ENCODE measurements around the gene ST8SIA1. TPM values are rescaled to one million over a fixed set of nuclear protein-coding genes. Genes with fewer than 3 reads are reported as not detected.
A peak's percentile ranks its signal among the peaks of the same experiment; 100 is the strongest.

The ST8SIA1 gene
- total RNA-seq, 4 donors from 2014 or later = 2.6 to 9.5 (median 7.3) TPM

- intact Hi-C loops (cut with DNase I; ENCODE audit: low total_unique reads) = no loop called here
- TF ChIP-seq POLR2A (IDR thresholded peaks at IDR 0.05) (no peak), CTCF (IDR thresholded peaks at IDR 0.05) (no peak)
- WGBS, 2 donors = 77 to 83% methylated on average over 4 of the region's 4 CpGs
These were observed 16.3 kb downstream of the ST8SIA1 start for GRCh38 chr12:22318108-22318737.

GRCh38 chr12:22313963-22314330, 20.6 kb downstream of the ST8SIA1 start:
- no peak for DNase-seq (ENCODE audit: low spot score in 2 of 2)
- WGBS, 2 donors = 86 to 91% methylated on average over 2 of the region's 2 CpGs
- no peak overlapping the region for H3K4me3 ChIP-seq (ENCODE audit: low read depth, poor library complexity, severe bottlenecking)
- intact Hi-C loops (cut with DNase I; ENCODE audit: low total_unique reads) = no loop called here
- TF ChIP-seq CTCF (IDR thresholded peaks at IDR 0.05) (no peak), POLR2A (IDR thresholded peaks at IDR 0.05) (no peak)

More at GRCh38 chr12:22318108-22318737, 16.3 kb downstream of the ST8SIA1 start:
- DNase-seq (ENCODE audit: low spot score in 2 of 2) = no peak
- H3K4me3 ChIP-seq (ENCODE audit: low read depth, poor library complexity, severe bottlenecking) = no peak overlapping the region

GRCh38 chr12:22313286-22313962, 21.1 kb downstream of the ST8SIA1 start:
- intact Hi-C loops (cut with DNase I; ENCODE audit: low total_unique reads) = no loop called here
- TF ChIP-seq CTCF (IDR thresholded peaks at IDR 0.05) (no peak), POLR2A (IDR thresholded peaks at IDR 0.05) (no peak)
- WGBS, 2 donors = 84 to 95% methylated on average over 4 of the region's 4 CpGs
- H3K4me3 ChIP-seq (ENCODE audit: low read depth, poor library complexity, severe bottlenecking) = no peak overlapping the region
- DNase-seq (ENCODE audit: low spot score in 2 of 2) = no peak

GRCh38 chr12:22312336-22312735, 22.2 kb downstream of the ST8SIA1 start:
- peak in 1 of 2 donors; percentile 61 for DNase-seq (ENCODE audit: low spot score in 2 of 2)
- H3K4me3 ChIP-seq (ENCODE audit: low read depth, poor library complexity, severe bottlenecking) = no peak overlapping the region
- intact Hi-C loops (cut with DNase I; ENCODE audit: low total_unique reads) = no loop called here
- TF ChIP-seq POLR2A (IDR thresholded peaks at IDR 0.05) (no peak), CTCF (IDR thresholded peaks at IDR 0.05) (no peak)
- WGBS, 2 donors = 19 to 33% methylated on average over 5 of the region's 5 CpGs

- TF ChIP-seq CTCF (IDR thresholded peaks at IDR 0.05) (no peak), POLR2A (IDR thresholded peaks at IDR 0.05) (no peak)
- no peak for DNase-seq (ENCODE audit: low spot score in 2 of 2)
- intact Hi-C loops (cut with DNase I; ENCODE audit: low total_unique reads) = no loop called here
These were observed 23.8 kb downstream of the ST8SIA1 start for GRCh38 chr12:22310709-22311108.

More at GRCh38 chr12:22310709-22311108, 23.8 kb downstream of the ST8SIA1 start:
- H3K4me3 ChIP-seq (ENCODE audit: low read depth, poor library complexity, severe bottlenecking) = no peak overlapping the region
- 91 to 95% methylated on average over 2 of the region's 2 CpGs for WGBS, 2 donors

Data from lower leg skin (tissue), 4 donors.